Measurements from ENCODE around the gene LKAAEAR1. TPM values are rescaled to one million over a fixed set of nuclear protein-coding genes. Genes with fewer than 3 reads are reported as not detected.

LKAAEAR1 gene, protein sequence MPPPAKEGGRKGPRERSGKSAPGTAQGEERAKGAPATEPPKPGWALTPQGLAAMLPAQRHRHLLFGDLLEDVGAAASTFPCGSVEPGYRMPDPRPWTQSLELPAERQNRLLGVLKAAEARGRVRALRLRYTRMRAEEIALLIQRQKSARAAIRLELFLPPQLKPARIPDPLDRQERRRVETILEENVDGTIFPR
- total RNA-seq, result 0.43 TPM in 1 of 2 replicates, not detected in the other

DNA sequence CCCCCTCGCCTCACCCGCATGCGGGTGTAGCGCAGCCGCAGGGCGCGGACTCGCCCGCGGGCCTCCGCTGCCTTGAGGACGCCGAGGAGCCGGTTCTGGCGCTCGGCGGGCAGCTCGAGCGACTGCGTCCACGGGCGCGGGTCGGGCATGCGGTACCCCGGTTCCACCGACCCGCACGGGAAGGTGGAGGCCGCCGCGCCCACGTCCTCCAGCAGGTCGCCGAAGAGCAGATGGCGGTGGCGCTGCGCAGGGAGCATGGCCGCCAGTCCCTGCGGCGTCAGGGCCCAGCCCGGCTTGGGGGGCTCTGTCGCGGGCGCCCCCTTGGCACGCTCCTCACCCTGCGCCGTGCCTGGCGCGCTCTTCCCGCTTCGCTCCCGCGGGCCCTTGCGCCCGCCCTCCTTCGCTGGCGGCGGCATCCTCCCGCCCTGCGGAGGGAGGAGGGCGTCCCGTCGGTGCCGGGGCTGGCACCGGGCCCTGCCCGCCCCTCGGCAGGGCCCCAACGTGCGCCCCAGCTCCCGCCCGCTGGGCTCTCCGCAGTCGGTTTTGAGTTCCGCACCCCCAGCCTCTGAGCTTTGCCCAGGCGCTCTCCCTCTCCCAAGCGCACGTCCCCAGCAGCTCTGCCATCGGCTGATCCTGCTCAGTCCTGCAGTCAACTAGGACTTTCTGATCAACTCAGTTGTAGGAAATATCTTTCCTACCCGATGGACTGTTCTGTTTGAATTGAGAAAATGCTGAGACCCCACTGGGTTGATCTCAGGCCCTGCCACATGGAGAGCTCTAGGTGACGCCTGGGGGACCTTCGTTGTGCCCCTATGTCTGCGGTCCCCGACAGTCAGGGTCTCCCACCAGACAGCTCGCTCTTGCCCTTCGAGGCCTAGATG is at the start of gene LKAAEAR1:
Gene LKAAEAR1 (minus strand): TSS at position 595 of the 881 bp plus-strand sequence. CDS start 179 bp downstream, at position 416.

DNA sequence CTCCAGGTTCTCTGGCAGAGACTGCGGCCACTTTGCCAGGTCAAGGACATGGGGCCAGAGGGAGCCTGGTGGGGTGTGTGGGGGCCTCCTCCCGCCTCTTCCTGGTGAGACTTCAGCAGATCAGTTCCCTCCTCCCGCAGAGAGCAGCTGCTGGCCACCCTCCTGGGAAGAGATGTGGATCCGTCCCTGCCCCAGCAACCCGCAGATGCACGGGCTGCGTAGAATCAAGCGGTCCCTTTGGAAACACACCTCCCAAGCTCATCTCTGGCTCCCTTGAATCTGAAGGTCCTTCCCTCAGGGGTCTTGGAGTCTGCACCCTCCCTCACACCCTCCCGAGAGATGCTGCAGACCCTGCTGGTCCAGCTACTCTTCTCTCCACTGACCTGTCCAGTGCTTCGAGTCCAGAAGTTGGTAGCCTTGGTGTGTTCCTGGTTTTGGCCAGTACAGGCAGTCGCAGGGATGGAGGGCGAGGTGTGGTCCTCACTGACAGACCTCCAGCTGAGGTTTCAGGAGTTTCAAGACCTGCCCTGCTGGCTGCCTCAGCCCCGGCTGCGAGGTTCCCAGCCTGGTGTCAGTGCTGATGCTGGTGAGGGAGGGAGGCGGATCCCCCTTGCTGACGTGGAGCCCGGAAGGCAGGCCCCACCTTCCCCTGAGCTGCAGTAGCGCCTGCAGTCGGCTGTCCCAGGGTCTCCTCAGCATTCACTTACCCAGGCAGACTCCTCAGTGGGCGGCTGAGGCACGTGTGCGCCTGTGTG is 23.0 kb upstream of the LKAAEAR1 start, which contains the start of gene NPBWR2:
Gene NPBWR2 (minus strand): TSS at position 585 of the 755 bp plus-strand sequence. CDS start 734 bp downstream, outside the sequence.

DNA sequence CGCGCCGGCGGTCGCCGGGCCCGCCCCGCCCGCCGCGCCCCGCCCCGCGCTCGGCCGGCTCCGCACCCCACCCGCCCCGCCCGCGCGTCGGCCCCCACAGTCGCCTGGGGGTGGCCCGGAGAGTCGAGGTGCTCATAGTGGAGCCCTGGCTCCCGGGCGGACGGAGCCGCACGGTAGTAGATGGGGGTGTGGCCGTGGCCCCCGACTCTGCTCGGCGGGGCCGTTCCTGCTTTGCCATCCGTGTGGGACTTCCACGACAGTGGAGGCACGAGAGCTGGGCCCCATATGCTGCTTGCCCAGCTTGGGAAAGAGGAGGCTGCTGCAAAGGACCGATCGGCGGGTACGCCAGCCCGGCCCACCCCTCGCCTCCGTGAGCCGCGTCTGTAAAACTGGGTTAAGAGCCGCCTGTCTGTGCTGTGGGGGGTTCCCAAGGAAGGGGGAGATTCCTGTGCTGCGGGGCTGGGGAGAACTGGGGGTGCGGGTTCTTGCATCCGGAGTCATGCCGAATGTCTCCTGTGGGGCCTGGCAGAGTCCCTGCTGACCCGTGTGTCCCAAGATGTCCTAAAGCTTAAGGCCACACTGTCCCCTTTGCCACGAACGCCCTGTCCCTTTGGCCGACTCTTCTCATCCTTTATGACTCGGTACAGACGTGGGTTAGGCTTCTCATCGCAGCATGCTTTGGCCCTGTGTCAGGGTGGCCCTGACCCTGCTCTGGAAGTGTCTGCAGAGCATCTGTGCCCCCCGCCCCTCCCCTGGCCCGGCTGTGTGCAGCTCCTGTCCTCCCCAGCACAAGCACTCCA is 4.0 kb downstream of the LKAAEAR1 start, which contains the start of gene OPRL1:
Gene OPRL1 (plus strand): TSS at position 70 of the 800 bp plus-strand sequence. CDS start 12,639 bp downstream, outside the sequence.

DNA sequence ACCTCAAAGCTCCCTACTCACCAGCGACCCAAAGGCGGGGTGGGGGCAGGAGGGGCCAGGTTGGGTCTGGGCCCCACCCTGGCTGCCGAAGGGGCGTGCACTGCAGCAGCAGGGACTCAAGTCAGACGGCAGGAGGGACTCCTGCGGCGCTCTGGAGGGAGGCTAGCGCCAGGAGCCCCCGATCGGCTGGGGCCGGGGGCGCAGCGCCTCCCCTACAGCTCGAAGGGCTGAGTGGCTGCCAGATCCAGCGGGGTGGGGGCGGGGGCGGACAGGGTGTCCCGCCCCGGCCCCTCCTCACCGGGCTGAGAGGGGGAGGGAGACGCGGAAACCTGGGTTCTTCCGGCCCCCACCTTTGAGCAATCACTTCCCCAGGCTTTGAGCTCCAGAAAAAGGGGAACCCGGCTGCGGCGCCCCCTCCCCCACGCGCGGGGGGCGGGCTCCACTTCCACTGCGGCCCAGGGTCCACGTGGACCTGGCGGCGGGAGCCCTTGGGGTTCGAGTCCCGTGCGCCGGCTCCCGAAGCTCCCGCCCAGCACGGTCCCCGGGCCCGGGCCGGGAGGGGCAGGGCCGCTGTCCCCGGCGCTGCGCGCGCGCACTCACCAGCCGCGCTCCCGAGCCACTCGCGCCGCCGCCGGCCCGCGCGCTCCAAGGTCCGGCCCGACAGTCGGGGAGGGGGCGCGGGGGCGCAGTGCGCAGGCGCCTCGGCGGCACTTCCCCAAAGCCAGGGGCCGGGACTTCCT is 4.8 kb downstream of the LKAAEAR1 start, which contains the start of gene RGS19:
Gene RGS19 (minus strand): TSS at position 246 of the 740 bp plus-strand sequence. CDS start 2,632 bp downstream, outside the sequence.

DNA sequence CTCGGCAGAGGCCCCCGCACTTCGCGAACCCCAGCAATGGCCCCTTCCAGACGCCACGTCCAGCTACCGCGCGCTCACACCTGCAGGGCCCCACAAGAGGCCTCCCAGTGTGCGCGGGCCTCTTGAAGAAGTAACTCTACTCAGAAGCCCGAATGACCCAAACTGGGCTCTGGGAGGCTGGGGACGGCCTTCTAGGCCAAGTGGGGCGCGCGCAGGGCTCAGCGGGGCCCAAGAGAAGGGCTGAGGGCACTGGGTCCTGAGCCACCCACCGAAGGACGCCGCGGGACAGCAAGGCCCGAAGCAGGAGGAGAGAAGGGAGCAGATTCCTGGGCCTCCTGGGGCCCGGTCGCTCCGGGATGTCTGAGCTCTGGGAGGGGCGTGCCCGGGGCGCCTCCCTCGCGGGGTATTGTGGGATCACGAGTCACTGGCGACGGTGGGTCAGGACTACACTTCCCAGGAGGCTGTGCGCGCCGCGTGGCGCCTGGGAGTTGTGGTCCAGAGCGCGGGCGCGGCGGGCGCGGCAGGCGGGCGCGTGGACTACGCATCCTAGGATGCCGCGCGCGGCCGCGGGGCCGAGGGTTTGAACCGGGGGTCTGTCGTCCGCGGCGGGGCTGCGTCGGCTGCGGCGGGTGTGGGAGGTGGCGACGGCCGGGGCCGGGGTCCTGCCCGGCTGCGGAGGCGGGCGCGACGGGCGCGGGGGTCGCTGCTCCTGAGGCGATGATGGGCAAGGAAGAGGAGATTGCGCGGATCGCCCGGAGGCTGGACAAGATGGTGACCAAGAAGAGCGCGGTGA is 21.4 kb downstream of the LKAAEAR1 start, which contains the start of gene TCEA2:
Gene TCEA2 (plus strand): TSS at position 603 of the 793 bp plus-strand sequence. CDS start 115 bp downstream, at position 718.

DNA sequence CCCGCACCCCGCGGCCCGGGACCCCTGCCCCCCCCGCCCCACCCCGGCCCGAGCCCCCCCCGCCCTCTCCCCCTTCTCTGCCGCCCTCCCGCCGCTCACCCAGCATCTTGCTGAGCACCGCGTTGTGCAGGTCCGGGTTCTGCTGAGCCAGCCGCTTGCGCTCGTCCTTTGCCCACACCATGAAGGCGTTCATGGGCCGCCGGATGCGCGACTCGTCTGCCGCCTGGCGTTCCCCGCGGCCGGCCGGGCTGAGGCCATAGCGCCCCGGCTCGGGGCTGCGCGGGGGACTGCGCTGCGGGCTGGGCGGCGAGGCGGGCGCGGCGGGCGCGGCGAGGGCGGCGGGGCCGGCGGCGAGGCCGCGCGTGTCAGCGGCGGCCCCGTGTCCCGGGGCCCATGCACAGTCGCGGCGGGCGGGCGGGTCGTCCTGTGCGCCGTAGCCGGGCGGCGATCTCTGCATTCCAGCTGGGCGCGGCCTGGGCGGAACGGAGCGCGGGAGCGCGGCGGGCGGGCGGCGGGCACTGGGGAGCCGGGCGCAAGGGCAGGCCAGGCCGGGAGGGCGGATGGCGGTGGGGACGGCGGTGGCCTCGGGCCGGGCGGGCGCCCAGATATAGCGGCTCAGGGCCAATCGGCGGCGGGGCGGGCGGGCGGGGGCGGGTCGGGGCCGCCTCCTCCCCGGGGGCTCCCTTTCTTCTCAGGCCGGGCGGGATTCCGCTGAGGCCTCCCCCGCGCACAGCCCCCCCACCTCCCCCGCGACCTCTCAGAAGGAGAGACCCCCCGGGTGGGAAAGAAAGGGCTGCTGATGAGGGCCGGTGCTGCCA is 34.9 kb downstream of the LKAAEAR1 start, which contains the start of gene SOX18:
Gene SOX18 (minus strand): TSS at position 580 of the 818 bp plus-strand sequence. CDS start 123 bp downstream, at position 457.

DNA sequence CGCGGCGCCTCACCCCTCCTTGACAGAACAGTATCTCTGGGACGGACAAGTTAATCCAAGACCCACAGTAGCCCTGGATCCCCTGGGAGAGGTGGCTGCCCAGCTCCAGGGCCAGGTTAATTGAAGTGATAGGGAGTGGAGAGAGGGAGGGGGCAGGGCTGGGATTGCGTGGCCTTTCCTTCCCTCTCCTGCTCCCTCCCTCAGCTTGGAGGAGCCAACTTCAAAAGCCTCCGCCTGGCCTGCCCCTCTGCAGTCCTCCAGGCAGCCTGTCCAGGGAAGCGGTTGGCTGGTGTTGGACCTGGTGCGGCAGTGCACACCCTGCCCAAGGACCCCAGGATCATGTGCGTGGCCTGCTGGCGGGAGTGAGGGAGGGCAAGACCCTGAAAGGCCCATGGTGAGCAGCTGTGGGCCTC is 48.3 kb downstream of the LKAAEAR1 start, which contains the start of gene C20orf204:
Gene C20orf204 (plus strand): TSS at position 250 of the 413 bp plus-strand sequence. CDS start 142 bp downstream, at position 392.

Small RNA genes within 50 kb of the gene (small RNA-seq; reads per million reads assigned to genes)
- gene AL355803.1 (ENCODE audit: low replicate concordance) (not detected), gene MIR6813 (ENCODE audit: low replicate concordance) (0.26 reads per million)

Other genes with a start within 250 kb of the LKAAEAR1 start
- not detected in 2 replicates for gene ABHD16B, start 222.9 kb downstream of the LKAAEAR1 start, total RNA-seq
- gene TPD52L2, start 219.1 kb downstream of the LKAAEAR1 start, total RNA-seq, result 145 and 153 TPM in 2 replicates
- 51.9 and 77.0 TPM in 2 replicates for gene DNAJC5, start 189.3 kb downstream of the LKAAEAR1 start, total RNA-seq
- gene UCKL1, start 128.0 kb downstream of the LKAAEAR1 start, total RNA-seq, result 21.2 and 33.5 TPM in 2 replicates
- 10.9 and 16.0 TPM in 2 replicates for gene ZNF512B, start 114.5 kb downstream of the LKAAEAR1 start, total RNA-seq
- 1.7 and 2.6 TPM in 2 replicates for gene SAMD10, start 104.8 kb downstream of the LKAAEAR1 start, total RNA-seq
- 48.2 and 74.4 TPM in 2 replicates for gene PRPF6, start 103.3 kb downstream of the LKAAEAR1 start, total RNA-seq
- gene C20orf204, start 48.2 kb downstream of the LKAAEAR1 start, total RNA-seq, result 0.88 and 1.4 TPM in 2 replicates
- gene SOX18, start 34.8 kb downstream of the LKAAEAR1 start, total RNA-seq, result 0.43 TPM in 1 of 2 replicates, not detected in the other
- 13.9 and 27.6 TPM in 2 replicates for gene TCEA2, start 21.2 kb downstream of the LKAAEAR1 start, total RNA-seq
- gene RGS19, start 4.9 kb downstream of the LKAAEAR1 start, total RNA-seq, result 12.0 and 39.1 TPM in 2 replicates
- 0.86 and 0.88 TPM in 2 replicates for gene OPRL1, start 4.3 kb downstream of the LKAAEAR1 start, total RNA-seq
- not detected in 2 replicates for gene NPBWR2, start 23.2 kb upstream of the LKAAEAR1 start, total RNA-seq
- gene MYT1, start 80.1 kb upstream of the LKAAEAR1 start, total RNA-seq, result not detected in 2 replicates
- 38.7 and 53.6 TPM in 2 replicates for gene PCMTD2, start 171.3 kb upstream of the LKAAEAR1 start, total RNA-seq

All from placental pericyte (primary cell).